Esophagus mucosa (tissue), 1 donor: ENCODE measurements around the gene ADRA2C. TPM values are rescaled to one million over a fixed set of nuclear protein-coding genes. Genes with fewer than 3 reads are reported as not detected.

Source experiments
- ATAC-seq: fragments of 200-7000 bp; cut with Tn5 transposase; one replicate; pipeline ENCODE4 v1.9.1; 2020
- total RNA-seq: library from RNA; stranded (reverse); gene quantifications from one replicate; pipeline ENCODE4 v1.2.4, GENCODE V29; 2023
- donor health status: DM: yes; HTN: yes; CAD: no.

The ADRA2C gene
- total RNA-seq, 1 donor from 2014 or later = 0.60 TPM

DNA sequence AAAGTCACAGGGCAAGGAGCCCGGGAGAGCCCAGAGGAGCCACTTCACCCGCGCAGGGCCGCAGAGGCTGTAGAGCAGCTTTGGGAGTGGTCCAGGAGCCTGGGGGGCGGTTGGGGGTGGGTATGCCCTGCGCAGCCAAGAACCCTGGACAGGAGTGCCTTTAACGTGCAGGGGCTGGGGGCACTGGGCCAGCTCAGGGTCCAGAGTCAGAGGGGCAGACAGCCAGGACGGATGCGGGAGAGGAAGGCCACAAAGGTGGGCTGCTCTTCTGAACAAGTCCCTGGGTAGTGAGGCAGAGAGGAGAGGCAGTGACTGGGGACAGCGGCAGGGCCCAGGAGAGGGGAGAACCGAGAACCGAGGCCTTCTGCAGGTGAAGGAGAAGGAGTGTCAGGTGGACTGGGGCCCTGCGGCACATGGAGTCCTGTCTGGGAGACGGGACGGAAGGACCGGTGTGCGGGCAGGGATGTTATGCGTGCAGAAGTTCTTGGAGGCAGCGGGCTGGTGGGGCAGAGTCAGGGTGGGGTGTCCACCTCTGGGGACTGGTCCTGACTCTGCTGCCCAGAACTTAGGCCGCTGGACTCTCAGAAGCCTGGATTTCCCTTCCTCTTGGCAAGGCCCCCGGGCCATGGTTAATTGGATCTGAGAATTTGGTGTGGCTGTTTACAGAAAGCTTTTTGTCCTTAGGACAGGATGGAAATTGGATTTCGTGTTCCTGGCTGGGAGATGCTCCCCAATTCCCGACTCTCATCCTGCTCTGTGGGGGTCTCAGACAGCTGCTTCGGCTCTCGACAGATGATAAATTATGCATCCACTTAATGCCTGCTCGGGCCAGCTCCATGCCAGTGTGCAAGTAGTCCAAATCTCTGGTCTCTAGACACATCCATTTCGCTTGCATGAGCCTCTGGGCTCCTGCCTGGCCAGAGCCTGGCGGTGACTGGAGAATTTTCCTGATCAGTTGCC, 31.9 kb downstream of the ADRA2C start:
- ATAC-seq = no peak

DNA sequence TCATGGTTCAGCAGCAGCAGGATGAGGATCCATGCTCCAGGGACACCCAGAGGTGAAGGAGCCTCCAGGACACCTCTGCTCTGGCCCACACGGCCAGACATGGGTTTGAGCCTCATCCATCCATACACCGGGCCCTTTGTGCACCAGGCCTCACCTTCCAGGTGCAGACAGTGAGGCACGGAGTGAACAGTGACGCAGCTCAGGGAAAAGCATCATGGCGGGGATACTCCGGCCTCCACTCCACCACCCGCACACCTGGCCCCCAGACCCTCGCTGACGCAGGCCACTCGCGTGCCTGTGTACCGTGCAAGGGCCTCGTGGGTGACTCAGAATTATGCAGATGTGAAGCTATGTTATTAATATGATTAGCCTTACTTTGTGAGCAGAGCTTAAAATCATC, 33.3 kb downstream of the ADRA2C start:
- ATAC-seq = no peak

DNA sequence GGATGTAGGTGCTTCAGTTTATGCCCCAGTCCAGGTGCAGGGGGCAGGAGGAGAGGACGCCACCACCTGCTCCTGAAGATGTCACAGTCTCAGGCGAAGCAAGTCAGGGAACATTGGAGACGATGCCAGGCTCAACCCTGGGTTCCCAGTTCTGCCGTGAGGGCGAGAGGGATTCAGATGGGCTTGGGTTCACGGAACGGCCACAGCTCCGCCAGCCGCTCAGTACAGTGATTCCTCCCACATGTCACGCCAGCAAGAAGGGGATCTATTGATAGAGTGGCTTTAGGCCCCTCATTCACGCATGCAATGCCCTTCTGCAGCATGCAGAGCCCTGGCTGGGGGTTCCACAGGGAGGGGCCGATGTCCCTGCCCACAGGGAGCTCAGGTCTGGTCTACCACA, 34.2 kb downstream of the ADRA2C start:
- ATAC-seq = no peak

DNA sequence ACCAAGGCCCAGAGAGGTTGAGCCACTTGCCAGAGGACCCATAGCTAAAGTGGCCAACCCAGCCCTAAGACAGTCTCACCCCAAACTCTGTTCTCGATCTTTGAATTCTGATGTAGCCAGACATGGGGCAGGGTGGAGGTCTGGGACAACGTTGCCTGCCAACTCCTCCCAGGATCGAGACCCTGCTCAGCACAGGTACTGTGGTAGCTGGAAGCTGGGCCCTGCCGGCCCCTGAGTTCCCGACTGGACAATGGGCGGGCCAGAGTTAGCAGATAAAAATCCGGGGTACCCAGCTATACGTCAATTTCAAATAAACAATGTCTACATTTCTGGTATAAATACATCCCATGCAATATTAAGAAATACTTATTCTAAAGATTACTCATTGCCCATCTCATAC, 35.3 kb downstream of the ADRA2C start:
- ATAC-seq = no peak

DNA sequence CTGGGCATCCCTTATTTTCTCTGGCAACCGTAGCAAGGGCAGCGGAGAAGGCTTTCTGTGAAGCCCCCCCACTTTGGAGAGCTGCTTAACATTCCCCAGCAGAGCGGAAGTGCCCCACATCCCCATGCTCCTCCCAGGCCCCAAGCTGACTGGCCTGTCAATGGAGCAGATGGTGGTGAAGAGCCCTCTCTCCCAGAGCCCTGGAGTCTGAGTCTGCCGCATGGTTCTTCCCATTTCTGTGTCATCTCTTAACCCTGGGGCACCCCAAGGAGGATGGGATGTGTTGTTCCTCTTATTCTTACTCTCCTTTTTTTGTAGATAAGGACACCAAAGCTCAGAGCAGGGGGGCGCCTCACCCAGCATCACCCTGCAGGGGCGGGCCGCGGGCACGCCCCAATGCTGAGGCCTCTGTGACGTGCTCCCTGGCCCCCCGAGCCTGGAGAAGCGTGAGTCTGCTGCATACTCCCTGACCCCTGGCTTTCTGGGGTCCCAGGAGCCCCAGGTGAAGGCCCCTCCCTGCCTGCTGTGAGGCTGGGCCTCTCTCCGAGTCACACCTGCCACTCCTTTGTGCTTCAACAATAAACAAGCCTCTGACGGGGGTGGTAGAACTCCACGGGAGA, 35.9 kb downstream of the ADRA2C start:
- no peak for ATAC-seq

DNA sequence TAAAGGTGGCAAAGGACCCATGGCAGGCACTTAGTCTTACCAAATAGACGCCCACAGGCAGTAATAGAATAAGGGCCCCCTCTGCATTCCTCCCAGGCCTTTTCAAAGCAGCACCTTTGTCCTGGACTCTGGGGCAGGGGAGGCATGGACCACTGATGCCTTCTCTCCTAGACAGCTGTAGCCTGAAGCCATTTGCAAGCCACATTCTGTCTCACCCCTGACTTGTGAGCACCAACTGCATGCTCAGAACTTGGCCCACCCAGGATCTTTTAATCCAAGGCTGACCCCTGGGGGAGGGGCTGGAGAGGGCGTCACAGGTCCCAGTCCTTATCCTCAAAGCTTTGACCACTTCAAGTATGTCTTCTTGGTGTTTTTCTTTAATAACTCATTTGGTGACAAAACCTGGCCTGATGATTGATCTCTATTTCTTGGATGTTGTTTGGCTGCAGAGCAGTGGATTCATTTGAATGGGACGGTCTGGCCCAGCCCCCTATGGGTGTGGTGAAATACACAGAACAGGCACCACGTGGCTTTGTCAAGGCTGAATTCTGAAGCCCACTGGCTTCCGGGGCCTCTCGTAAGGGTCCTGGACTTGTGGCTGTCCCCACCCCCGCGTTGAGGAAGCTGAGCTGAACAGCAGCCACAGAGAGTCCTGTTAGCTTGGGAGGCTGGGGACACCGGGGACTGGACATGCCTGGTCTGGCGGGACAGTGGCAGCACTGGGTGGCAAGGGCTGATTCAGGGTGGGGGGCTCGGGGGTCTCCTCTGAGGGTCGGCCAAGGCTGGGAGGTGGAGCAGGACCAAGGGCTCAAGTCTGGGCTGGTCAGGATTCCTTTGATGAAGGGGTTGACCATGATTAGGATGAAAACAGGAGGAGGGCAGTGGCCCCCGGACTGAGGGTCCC, 36.6 kb downstream of the ADRA2C start:
- ATAC-seq = no peak

DNA sequence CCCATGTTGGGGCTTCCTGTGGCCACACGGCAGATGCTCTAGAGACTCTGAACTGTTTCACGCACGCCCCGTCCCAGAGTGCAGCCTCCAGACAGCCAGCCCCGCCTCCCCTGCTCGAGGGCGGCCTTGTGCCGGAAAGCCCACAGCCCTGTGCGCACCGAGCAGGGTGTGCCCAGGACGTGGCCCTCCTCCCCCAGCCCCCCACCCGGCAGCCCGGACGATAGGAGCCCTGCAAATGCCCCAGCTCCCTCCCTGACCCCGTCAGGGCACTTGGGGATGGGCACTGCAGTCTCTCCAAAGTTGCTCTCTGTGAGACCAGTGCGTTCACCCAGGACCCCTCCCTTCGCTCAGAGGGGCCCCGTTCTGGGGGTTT, 37.3 kb downstream of the ADRA2C start:
- no peak for ATAC-seq

DNA sequence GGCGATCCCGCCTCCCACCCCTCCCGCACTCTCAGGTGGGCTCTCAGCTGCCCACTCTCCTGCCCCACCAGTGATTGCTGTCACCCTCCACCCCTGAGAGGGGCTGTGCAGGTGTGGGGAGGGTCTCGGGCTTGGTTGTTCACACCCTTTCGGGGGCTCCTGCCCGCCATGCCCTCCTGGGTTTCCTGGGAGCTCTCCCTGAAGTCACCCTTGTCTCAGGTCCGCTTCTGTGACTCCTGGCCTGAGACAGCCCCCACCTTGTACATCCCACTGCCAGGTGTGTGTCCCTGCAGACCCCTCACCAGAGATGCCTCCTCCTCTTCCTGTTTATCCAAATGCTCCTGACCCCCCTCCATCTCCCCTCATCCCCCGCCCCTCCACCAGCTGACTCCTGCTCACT, 37.8 kb downstream of the ADRA2C start:
- no peak for ATAC-seq

DNA sequence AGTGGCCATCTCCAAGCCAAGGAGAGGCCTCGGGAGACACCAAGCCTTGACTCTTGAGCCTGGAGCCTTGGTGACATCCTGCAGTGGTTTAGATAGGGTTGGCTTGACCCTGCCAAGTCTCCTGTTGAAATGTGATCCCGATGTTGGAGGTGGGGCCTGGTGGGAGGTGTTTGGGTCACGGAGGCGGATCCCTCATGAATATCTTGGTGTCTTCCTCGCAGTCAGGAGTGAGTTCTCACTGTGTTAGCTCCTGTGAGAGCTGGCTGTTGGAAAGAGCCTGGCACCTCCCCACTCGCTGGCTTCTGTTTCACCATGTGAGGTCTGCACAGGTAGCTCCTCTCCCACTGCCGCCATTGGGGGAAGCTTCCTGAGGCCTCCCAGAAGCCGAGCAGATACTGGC, 38.8 kb downstream of the ADRA2C start:
- no peak for ATAC-seq

DNA sequence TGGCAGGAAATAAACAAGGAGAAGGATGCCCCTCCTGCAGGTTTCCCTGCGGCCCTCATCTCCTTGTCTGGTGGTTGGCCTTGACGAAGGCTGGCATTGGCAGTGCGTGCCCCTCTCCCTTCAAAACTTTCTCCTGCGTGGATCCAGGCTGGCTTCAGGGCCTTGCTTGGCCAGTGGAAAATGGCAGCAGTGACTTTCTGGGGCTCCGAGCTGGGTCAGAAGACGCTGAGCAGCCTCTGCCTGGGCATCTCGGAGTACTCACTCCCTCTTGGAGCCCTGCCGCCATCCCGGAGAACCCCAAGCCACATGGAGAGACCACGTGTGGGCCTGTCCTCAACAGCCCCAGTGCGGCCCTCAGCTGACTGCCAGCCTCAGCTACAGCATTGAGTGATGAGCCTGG, 39.5 kb downstream of the ADRA2C start:
- no peak for ATAC-seq

DNA sequence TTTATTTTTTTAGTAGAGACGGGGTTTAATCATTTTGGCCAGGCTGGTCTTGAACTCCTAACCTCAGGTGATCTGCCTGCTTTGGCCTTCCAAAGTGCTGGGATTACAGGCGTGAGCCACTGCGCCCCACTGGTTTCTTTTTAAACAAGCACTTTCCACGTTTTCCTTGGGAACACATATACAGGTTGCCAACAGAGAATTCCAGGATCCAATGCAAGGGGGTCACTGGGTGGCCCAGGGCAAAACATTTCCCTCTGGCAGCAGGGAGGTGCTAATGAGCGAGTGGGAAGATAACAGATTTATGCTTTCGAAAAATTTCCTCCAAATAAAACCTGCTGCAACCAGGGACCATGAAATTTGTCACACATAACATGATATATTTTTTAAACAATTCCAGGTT, 41.1 kb downstream of the ADRA2C start:
- no peak for ATAC-seq

DNA sequence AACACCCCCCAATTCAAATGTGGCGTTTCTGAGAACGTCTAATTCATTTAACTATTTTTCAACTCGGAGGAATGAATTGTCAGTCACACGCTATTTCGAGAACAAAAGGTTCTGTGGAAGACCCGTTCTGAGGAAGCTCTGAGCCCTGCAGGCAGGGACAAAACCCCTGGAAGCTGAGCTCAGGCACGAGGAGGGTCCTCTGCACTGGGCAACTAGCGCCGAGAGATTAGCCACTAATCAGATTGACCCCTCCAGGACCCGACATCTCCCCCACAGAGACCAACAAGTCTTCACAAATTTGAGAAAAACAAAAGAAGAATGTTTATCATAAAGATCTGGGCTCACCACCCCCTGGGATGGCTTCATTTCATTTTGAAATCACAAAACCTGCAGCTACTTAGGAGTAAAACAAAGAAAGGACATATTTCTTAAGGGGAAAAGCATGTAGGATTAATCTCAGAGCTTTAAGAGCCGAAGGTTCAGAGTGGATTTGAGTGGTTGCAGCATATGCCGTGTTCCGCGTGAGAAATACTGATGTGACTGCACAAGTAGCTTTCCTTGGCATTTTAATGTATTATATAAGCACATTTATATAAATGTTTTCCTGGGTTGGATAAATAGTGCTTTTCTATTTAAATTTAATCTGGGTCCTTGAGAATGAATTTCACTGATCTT, 41.8 kb downstream of the ADRA2C start:
- ATAC-seq = no peak

DNA sequence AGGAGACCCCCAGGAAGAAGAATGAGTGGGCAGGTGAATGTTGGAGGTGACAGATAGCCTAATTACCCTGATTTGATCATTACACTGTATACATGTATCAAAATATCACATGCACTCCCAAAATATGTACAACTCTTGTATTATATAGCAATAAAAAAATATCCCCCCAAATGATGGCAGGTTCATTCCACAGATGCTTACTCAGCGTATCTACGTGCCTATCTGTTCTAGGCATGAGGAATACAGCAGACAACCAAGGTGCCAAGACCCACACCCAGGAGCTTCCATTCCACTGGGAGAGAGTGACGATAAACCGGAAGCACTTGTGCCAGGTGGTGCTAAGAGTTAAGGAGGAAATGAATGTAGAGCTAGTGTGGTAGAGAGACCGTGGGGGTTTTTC, 42.4 kb downstream of the ADRA2C start:
- no peak for ATAC-seq

DNA sequence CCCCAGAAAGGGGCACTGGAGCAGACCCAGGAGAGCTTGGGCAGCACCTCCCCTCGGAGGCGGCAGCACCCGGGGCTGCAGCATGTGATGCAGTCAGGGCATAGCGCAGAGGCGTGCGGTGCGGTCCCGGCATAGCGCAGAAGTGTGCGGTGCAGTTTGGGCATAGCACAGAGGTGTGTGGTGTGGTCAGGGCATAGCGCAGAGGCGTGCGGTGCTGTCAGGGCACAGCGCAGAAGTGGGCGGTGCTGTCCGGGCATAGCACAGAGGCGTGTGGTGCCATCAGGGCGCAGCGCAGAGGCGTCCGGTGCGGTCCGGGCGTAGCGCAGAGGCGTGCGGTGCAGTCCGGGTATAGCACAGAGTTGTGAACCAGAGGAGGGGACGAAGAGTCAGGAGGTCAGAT, 42.8 kb downstream of the ADRA2C start:
- no peak for ATAC-seq

DNA sequence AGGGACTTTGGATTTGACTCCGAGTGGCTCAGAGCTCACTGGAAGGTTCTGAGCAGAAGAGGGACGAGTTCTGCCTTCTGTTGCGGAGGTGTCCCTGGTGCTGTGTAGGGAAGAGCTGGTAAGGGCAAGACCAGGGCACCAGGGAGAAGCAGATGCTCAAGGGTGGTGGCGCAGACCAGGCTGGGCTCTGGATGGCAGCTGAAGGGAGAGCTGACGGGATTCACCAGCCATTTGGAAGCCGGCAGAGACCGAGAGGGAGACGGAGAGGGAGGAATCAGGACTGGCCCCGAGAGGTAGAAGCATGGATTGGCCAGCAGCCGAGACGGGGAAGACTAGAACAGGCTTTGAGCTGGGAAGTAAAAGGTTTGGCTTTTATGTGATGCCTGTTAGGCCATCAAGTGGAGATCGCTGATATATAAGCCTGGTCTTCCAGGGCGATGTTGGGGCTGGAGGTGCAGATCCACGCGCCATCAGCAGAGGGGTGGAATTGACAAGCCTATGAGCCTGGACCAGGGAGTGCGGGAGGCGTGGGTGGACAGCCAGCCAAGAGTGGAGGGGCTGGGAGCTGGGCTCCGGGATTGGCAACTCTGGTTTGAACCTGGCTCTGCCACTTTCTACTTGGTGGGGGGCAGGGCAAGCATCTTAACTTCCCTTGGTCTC, 43.4 kb downstream of the ADRA2C start:
- ATAC-seq = no peak

DNA sequence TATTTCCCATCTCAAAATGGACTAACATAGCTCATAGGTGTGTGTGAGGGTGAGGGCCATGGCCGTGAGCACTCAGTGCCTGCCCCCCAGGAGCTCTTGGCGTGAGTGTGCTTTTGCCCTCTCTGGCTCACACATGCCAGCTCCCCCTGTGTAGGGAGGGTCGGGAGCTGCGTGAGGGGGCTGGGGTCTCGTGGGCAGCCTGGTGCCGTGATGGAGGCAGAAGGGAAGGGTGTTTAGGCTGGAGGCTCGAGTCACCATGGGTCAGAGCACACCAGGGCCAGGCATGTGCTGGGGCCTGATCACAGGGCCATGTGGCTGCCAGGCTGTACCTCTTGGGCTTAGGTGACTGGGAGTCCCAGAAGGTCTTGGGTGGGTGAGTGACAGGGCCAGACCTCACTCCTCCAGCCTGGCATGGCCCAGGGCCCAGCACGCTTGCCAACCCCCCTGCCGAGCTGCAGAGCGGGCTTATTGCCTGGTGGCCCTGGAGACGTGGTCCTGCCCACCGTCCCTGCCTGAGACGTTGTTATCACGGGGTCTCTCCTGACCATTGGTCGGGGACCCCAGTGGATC, 44.0 kb downstream of the ADRA2C start:
- ATAC-seq = no peak

DNA sequence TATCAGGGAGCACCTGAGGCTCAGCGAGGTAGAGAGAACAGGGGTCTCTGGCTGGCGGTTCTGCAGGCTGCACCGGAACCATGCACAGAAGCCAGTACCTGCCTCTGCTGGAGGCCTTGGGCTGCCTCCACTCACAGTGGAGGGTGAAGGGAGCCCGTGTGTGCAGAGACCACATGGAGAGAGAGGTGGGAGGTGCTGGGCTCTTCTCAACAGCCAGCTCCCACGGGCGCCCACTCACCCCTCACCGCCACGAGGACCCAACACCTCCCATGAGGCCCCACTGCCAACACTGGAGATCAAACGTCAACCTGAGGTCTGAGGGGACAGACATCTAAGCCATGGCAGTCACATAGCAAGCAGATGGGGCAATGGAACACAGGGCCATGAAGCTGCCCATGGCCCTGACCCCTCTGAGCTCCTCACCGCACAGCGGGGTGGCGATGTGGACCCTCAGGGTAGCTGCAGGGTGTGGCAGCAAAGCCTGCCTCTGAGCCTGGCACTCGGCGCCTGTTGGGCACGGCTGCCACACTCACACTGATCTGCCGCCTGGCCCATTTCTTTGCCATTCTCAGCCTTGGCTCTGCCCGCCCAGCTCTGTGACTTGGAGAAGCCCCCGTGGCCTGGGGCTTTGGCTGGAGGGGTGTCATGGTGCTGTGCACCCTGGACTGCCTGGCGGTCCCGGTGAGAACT, 44.8 kb downstream of the ADRA2C start:
- no peak for ATAC-seq

DNA sequence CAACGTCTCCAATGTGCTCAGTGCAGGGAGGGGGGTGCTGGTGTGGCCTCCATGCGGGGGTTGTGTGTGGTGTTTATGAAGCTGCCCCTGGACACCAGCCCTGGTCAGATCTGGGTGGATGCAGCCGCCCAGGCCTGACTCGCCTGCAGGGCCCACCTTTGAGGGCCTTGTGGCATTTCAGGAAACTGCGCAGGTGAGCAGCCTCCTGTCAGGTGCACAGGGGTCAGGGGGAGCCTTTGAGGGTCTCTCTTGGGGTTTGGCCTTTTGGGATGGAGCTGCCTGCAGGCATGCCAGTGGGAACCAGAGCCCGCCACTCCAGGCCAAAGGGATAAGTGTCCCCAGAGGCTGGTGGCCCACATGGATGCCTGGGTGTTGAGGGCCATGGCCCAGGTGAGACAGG, 45.4 kb downstream of the ADRA2C start:
- ATAC-seq = no peak

DNA sequence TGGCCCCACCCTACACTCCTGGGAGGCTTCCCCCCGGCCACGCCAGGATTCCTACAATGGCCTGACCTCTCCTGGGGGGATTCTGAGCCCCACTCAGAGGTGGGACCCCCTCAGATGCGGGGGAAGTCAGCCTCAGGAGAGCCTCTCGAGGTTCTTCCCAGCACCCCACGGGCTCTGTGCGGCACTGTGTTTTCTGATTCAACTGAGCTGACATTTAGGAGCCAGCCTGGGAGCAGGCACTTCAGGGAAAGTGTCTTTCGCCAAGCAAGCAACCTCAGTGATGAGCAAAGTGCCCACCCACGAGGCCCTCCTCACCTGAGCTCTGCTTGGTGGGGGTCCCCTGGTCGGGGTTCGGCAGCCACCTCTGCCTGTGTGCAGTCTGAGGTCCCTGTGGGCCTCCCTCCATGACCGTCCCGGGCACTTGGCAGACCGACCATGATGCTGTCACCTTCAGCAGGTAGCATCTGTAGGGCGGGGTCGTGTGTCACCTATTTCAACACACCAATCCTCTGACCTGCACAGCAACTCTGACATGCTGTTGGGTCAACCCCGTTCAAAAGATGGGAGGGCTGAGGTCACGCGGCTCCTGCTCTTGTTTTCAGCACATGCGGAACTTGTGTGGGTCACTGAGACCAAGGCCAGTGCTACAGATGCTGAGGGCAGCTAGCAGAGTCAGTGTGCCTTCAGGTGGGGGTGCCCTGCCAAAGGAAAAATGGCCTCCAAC, 46.2 kb downstream of the ADRA2C start:
- ATAC-seq = no peak
